Stimulated activated CD8-positive, alpha-beta memory T cell treated with anti-CD3 and anti-CD28 coated beads, Interleukin-4, amount 100 ng/mL, for 24 hours (primary cell): ENCODE data around the gene FAM151A.

ENCODE experiments used
- DNase-seq: peaks from one replicate; pipeline ENCODE4 v3.0.0-alpha.2; 2020; ENCODE audit warnings: low read depth

The FAM151A gene

DNA sequence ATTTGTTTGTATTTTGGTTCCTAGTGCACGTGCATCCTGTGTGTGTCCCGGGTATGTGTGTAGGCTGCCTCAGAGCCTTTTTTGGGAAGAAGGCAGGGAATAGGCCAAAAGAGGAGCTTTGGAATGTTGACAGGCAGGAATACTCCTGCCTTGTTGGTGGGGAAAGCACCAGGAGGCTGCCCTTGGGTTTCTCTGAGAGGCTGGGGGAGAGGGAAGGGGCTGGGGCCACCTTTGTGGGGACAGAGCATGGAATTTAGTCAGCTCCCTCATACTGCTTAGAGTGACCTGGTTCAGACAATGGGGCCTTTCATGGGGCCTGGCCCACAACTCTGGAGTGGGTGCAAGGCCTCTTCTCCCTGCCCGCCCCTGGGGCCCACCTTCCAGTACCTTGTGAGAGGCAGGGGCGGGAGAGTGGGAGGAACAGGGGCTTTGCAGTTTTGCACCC lies 44.0 kb downstream of the FAM151A start:
- no peak for DNase-seq

DNA sequence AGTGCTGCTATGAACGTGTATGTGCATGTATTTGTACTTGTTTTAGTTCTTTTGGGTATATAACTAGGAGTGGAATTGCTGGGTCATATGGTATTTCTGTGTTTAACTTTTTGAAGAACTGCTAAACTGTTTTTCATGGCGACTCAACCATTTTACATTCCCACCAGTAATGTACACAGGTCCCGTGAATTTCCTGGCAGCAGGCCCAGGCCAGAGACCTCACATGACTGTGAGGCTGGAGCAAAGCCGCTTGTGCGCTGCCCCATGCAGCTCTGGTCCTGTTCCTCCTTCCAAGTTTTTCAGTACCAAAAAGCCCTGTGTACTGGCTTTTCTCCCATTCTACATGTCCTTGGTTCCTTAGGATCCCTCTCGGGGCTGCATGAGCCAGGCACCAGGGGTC lies 45.7 kb downstream of the FAM151A start:
- no peak for DNase-seq

DNA sequence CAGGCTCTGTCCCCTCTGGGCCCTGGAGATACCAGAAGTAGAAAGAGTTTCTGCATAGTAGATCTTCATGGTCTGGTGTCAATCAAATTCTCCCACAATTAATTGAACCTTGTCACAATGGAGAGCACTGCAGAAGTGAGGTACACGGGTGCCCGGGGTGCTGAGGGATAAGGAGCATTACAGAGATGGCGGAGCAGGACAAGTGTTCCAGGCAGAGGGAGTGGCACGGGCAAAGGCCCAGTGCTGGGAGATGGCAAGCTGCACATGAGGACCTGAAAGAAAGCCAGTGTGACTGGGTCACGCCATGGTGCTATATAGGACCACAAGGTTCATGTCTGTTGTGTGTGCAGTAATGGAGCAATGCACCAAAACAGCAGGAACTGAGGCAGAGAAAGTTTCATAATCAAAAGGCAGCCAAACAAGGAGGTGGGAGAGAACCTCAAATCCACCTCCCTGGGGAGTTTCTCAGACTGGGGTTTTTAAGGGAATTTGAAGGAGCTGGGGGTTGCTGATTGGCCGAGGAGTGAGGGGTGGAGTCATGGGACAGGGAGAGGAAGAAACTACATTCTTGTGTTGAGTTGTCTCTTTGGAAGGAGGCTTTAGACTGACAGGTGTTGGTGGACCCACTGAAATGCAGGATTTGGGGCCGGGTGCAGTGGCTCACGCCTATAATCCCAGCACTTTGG lies 47.6 kb downstream of the FAM151A start:
- DNase-seq = no peak

GRCh38 chr1:54575161-54575560 lies 48.2 kb downstream of the FAM151A start:
- DNase-seq = no peak

DNA sequence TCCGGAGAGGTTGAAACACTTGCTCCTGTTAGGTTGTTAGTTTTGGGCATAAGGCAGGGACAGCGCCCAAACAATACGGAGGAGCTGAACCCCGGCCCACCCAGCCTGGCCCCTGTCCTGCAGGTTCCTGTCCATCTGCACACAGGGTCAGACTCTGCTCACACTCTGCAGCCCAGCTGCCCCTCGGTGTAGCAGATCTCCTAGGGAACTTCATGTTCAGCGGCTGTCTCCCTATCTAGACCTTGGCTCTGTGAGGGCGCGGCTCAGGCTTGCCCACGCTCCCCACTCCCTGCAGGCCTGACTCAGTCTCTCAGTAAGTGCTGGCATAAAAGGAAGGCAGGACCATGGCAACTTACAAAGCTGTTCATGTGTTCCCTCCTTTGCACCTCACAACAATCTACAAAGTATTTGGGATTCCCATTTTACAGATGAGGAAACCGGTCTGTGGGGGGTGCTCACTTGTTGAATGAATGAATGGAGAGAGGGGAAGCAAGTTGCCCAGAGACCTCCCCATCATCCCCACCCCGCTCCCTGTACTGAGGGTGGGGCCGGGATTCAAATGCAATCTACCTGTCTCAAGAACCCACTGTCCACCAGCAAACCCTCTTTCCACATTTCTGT lies 49.1 kb downstream of the FAM151A start:
- DNase-seq = no peak

GRCh38 chr1:54572542-54572850 lies 50.8 kb downstream of the FAM151A start:
- DNase-seq = no peak

- DNase-seq = no peak
These were observed 51.4 kb downstream of the FAM151A start for GRCh38 chr1:54571803-54572541.

DNA sequence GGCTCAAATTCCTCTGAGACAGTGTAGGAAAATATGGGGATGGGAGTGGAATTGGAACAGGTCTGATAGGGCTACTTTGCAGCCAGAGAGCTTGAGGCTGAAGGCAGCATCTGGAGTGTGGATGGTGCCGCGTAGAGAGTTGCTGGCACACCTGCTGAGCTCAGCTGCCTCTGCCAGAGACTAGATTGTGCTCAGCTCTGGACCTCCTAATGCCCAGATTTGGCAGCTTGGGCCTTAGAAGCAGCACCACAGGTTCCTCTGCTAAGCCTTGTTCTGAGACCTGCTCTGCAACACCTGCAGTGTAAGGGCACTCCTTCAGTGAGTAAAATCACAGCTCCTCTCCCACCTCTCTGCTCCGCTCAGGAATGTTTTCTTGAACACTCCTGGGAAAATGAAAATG lies 52.0 kb downstream of the FAM151A start:
- DNase-seq = no peak

GRCh38 chr1:54570161-54570560 lies 53.2 kb downstream of the FAM151A start:
- DNase-seq = no peak

DNA sequence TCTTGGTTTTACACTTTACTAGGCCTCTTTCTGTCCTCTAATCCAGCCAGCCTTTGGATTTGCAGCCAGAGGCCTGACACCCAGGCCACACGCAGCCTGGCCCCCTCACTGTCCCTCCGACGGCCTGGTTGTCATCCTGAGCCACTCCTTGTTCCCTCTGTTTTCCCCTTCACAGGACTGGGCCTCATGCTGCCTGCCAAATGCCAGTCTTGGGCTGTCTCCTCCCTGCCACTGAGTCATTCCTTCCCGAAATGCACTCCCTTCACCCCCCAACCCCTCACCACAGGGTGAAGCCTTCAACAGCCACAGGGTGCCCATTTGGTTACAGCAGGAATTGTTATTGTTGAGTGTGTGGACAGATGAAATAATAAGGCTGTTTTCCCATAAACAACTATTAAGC lies 54.0 kb downstream of the FAM151A start:
- DNase-seq = no peak

GRCh38 chr1:54567961-54568360 lies 55.4 kb downstream of the FAM151A start:
- no peak for DNase-seq

- no peak for DNase-seq
These were observed 56.7 kb downstream of the FAM151A start for GRCh38 chr1:54566438-54567141.

- DNase-seq = no peak
These were observed 58.2 kb downstream of the FAM151A start for GRCh38 chr1:54565113-54565501.

DNA sequence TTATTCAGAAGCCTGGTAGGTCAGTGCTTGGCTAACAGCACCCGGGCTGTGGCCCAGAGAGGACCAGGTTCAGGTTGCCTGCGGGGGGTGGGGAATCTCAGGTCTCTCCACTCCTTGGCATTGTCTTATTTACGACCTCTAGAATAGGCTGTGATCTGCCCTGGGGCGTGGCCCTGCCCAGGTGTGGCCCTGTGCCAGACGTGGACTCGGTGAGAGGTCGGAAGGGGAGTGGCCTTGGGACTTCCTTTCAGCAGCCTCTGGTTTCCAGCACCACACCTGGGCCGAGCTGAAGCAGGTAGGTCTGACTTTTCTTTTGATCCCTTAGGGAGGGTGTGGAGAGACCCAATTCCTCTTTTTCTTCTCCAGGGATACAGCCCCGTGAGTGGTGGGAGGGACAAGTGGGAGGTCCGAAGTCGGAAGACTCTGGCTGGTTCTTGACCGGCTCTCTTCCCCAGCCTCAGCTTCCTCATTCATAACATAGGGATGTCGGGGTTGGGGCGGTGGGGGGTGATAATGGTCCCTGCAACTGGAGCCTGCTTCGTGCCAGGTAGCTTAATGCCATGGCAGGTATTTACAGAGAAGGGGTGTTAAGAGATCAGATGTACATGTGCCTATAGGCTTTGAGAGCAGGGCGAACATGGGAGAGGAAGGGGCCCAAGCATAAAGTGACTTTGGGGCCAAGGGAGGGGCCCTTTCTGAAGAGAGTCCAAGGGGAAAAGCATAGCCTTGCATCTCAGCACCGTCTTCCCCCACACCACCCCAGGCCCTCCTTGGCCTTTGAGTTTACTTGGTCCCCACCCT lies 58.8 kb downstream of the FAM151A start:
- no peak for DNase-seq

DNA sequence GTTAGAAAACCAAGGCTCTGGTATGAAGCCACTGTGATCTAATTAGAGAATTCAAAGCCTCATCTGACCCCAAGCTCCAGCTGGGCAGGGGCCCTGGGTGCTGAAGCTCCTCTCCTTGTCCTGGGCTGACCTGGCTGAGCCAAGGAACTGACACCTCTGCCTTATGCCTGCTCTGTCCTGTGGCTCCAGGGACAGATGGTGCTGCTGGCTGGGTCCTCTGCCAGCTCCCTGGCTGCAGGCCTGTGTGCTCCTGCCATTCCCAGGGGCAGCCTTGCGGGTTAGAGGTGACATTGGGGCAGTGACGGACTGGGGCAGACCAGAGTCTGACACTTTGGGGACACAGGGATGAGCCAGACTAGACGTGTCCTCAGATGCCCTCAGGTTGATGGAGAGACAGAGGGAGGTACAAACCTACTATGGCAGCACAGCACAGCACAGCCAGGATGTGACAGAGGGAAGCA lies 63.5 kb downstream of the FAM151A start:
- DNase-seq = no peak
